AG10803 (cell line): ENCODE results near the gene WNT10A.

Source experiments
- DNase-seq: peaks from one replicate; pipeline ENCODE4 v3.0.0; 2010; ENCODE audit warnings: low read depth
- H3K4me3 ChIP-seq: 2 replicates; pipeline ENCODE4 v1.5.1; 2011; ENCODE audit warnings: mild to moderate bottlenecking, low read length, control low read depth
- CTCF ChIP-seq: conservative IDR thresholded peaks from 2 replicates; pipeline ENCODE4 v1.5.1; 2011; ENCODE audit warnings: mild to moderate bottlenecking, low read length, control low read depth, inconsistent platforms

WNT10A gene

DNA sequence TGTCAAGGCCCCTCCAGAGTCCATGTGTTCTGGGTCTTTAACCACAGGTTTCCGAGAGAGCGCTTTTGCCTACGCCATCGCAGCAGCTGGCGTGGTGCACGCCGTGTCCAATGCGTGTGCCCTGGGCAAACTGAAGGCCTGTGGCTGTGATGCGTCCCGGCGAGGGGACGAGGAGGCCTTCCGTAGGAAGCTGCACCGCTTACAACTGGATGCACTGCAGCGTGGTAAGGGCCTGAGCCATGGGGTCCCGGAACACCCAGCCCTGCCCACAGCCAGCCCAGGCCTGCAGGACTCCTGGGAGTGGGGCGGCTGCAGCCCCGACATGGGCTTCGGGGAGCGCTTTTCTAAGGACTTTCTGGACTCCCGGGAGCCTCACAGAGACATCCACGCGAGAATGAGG lies 9.3 kb downstream of the WNT10A start:
- no peak overlapping the region for H3K4me3 ChIP-seq
- DNase-seq: no peak
- TF ChIP-seq CTCF: no peak

DNA sequence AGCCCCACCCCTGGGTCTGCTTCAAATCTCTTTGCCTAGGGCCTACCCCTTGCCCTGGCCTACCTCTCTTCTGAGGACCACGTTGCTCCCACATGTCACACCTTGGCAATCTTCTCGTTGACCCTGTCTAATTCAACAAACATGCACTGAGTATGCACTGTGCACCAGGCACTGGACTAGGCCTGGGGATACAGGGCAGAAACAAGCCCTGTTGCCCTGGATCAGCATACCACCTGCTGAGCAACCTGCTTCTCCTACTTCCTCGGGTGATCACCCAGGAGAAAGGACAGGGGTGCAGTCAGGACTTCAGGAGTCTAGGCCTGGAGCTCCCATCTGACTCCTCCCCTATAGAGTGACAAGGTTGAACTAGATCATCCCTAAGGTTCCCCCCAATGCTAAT lies 9.7 kb downstream of the WNT10A start:
- DNase-seq: no peak
- H3K4me3 ChIP-seq: no peak overlapping the region
- TF ChIP-seq CTCF: no peak

- no peak overlapping the region for H3K4me3 ChIP-seq
- no peak for TF ChIP-seq CTCF
These were observed 10.9 kb downstream of the WNT10A start for GRCh38 chr2:218891275-218892135.

DNA sequence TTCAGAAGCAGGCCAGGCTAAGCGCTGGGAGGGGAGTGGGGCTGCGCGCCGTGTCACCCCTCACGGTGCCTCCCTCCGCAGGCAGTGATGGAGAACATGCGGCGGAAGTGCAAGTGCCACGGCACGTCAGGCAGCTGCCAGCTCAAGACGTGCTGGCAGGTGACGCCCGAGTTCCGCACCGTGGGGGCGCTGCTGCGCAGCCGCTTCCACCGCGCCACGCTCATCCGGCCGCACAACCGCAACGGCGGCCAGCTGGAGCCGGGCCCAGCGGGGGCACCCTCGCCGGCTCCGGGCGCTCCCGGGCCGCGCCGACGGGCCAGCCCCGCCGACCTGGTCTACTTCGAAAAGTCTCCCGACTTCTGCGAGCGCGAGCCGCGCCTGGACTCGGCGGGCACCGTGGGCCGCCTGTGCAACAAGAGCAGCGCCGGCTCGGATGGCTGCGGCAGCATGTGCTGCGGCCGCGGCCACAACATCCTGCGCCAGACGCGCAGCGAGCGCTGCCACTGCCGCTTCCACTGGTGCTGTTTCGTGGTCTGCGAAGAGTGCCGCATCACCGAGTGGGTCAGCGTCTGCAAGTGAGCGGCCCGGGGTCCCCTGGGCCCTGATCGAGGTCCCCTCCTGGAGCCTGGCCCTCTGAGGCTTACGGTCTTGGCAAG lies 12.2 kb downstream of the WNT10A start:
- DNase-seq: peak; percentile 34
- peak; percentile 13; the same call in 1 of the 2 replicates for TF ChIP-seq CTCF
- peak overlapping the region; percentile 24; the same call in 1 of the 2 replicates for H3K4me3 ChIP-seq

More at GRCh38 chr2:218891275-218892135, 10.9 kb downstream of the WNT10A start:
- DNase-seq: no peak

- no peak for DNase-seq
- peak overlapping the region; percentile 24; the same call in 1 of the 2 replicates for H3K4me3 ChIP-seq
- no peak for TF ChIP-seq CTCF
These were observed 12.9 kb downstream of the WNT10A start for GRCh38 chr2:218893349-218894150.

DNA sequence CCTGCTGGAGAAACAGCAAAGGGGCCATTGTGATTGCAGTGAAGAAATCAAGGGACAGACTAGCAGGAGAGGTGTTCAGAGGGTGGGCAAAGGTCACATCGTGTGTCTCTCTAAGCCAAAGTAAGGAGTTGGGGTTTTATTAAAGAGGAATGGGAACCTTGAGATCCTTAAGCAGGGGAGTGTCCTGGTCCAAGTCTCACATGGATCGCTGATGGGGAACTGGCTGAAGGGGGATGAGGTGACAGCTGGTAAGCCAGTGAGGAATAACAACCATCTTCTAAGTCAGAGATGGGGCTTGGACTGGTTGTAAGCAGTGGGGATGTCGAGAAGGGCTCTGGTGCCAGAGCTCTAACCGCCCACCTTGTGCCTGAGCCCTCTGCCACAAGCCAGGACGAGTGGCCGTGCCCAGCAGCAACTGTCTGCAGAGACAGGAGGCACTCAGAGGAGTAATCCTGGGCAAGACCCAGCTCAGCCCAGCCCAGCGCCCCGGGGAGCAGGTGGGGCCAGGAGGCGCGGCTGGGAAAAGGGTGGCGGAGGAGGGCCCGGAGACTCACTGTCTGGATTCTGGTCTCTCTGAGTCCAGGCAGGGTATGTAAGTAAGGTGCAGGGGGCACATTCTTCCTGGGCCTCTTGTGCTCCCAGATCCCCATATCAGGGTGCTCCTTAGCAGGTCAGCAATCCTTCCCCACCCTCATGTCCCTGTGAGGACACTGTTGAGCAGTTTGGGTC lies 13.7 kb downstream of the WNT10A start:
- no peak for DNase-seq
- no peak overlapping the region for H3K4me3 ChIP-seq
- TF ChIP-seq CTCF: no peak
